HUES48 (cell line): ENCODE data around the gene RBM10.

Experiments
- H3K27ac ChIP-seq: one replicate; pipeline ENCODE4 v1.7.0; 2013; ENCODE audit warnings: low read depth, low read length, inconsistent platforms
- H3K27me3 ChIP-seq: 2 replicates; pipeline ENCODE4 v1.6.1; 2013; ENCODE audit warnings: mild to moderate bottlenecking, low read length; ENCODE audit not compliant: control insufficient read depth, insufficient read depth
- H3K36me3 ChIP-seq: 2 replicates; pipeline ENCODE4 v1.6.1; 2013; ENCODE audit warnings: low read length; ENCODE audit not compliant: control insufficient read depth, insufficient read depth
- H3K4me1 ChIP-seq: 2 replicates; pipeline ENCODE4 v1.6.1; 2013; ENCODE audit warnings: mild to moderate bottlenecking, low read length; ENCODE audit not compliant: control insufficient read depth, insufficient read depth
- H3K4me3 ChIP-seq: 2 replicates; pipeline ENCODE4 v1.5.1; 2013; ENCODE audit warnings: mild to moderate bottlenecking, low read depth, low read length
- H3K9ac ChIP-seq: 2 replicates; pipeline ENCODE4 v1.6.1; 2013; ENCODE audit warnings: mild to moderate bottlenecking, low read depth, low read length, moderate library complexity
- H3K9me3 ChIP-seq: 2 replicates; pipeline ENCODE4 v1.6.1; 2013; ENCODE audit warnings: low read length; ENCODE audit not compliant: control insufficient read depth, insufficient read depth

RBM10 gene

DNA sequence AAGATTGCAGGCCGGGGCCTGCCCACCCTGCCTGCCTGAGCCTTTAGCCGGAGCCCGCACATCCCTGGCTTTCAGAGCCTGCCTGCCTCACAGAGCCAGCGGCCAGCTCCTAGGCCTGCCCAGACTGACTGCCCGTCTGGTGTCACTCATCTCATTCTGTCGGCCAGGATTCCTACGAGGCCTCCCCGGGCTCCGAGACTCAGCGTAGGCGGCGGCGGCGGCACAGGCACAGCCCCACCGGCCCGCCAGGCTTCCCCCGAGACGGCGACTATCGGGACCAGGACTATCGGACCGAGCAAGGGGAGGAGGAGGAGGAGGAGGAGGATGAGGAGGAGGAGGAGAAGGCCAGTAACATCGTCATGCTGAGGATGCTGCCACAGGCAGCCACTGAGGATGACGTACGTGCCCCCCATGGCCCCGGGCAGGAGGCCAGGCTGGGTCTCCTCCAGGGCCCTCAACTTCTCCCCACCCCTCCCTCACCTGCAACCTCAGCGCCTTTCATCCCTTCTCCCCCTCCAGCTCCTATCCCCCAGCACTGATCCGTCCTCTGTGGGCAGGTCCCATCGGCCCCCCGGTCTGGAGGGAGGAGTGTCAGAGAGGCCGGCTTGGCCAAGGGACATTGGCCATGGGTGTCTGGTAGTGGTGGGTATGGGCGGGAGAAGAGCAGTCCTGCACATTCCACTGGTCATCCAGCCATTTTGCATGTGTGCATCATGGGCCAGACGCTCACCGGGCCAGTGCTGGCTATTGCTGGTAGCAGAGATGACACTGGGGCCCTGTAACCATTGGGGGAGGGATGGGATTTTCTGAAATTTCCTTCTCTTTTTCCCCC, 26.1 kb downstream of the RBM10 start:
- Histone ChIP-seq H3K36me3 (peaks cover 65% of the 10 kb centered on the region), H3K27ac (no peak overlapping the region), H3K9me3 (no peaks in the 10 kb centered on the region), H3K4me1 (no peaks in the 10 kb centered on the region), H3K4me3 (no peak overlapping the region), H3K9ac (no peak overlapping the region), H3K27me3 (peaks cover 9% of the 10 kb centered on the region)

DNA sequence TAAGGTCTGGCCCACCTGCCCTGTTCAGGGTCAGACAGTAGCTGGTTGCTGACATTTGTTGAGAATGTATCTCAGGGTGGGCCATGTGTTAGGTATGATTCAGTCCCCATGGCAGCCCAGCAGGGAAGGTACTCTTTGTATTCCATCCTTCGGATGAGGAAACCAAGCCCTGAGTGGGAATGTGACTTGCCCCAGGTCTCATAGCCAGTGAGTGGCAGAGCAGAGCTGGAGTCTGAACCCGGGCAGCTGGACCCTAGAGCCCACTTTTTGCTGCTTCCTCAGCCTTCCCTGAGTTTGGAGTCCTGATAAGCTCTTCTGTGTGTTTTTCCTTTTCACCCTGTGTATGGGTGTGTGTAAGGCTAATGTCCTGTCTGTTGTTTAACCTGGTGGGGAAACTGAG, 27.0 kb downstream of the RBM10 start:
- no peaks in the 10 kb centered on the region for H3K4me1 ChIP-seq
- H3K27ac ChIP-seq, result no peak overlapping the region
- H3K4me3 ChIP-seq, result no peak overlapping the region
- H3K9me3 ChIP-seq, result no peaks in the 10 kb centered on the region
- peaks cover 75% of the 10 kb centered on the region for H3K36me3 ChIP-seq
- H3K27me3 ChIP-seq, result peaks cover 12% of the 10 kb centered on the region
- no peak overlapping the region for H3K9ac ChIP-seq

DNA sequence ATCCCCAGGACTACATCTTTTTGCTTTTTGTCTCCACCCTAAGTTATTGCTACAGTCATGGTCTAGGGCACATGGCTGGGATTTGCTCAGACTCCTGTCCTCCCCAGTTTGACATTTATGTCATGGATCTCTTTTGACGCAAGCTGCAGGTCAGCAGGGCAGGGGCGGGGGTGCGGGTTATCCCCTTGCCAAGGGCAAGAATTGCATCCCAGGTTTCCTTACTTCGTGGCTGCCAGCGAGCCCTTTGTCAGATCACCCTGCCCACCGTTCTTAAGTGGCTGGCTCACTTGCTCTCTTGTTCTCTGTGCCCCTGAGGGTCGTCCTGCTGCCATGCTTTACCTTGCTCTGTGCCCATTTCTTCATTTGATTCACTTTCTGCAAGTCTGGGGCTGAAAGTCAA, 27.5 kb downstream of the RBM10 start:
- Histone ChIP-seq H3K27ac (no peak overlapping the region), H3K27me3 (peaks cover 12% of the 10 kb centered on the region), H3K4me1 (no peaks in the 10 kb centered on the region), H3K9me3 (no peaks in the 10 kb centered on the region), H3K9ac (no peak overlapping the region), H3K4me3 (no peak overlapping the region), H3K36me3 (peaks cover 80% of the 10 kb centered on the region)

DNA sequence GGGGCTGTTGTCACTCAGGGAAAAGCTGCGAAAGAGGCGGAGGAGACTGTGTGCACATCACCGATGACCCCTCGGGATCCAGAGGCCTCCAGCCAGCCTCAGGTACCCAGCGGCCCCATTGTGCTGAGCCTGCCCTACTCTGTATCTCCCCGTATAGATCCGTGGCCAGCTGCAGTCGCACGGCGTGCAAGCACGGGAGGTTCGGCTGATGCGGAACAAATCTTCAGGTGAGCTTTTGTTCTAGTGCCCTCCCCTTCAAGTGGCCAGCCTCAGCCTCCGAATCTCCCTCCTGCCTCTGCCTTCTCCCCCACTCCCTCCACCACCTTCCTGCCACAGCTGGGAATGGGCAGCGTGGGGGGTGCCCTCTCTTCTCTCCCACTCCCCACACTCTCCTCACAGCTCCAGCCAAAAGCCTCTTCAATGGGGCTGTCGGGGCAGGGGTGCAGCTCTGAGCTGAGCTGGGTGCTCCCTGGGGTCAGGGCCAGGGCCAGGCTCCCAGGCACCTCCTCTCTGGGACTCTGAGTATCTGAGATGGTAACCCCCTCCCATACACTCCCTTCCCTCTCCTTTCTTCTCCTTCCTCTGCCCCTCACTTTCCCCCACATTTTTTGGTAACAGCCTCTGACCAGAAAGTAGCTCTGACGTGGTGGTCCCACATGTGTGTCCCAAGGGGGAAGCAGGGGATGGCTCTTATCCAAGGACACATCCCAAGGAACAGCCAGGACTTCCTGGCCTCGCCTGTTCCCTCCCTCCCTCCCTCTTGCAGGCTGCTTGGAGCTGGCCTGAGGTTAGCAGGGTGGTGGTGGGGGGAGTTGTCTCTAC, 28.2 kb downstream of the RBM10 start:
- no peaks in the 10 kb centered on the region for H3K9me3 ChIP-seq
- H3K9ac ChIP-seq, result no peak overlapping the region
- H3K27me3 ChIP-seq, result peaks cover 12% of the 10 kb centered on the region
- H3K27ac ChIP-seq, result no peak overlapping the region
- H3K4me1 ChIP-seq, result no peaks in the 10 kb centered on the region
- H3K36me3 ChIP-seq, result peaks cover 86% of the 10 kb centered on the region
- no peak overlapping the region for H3K4me3 ChIP-seq

DNA sequence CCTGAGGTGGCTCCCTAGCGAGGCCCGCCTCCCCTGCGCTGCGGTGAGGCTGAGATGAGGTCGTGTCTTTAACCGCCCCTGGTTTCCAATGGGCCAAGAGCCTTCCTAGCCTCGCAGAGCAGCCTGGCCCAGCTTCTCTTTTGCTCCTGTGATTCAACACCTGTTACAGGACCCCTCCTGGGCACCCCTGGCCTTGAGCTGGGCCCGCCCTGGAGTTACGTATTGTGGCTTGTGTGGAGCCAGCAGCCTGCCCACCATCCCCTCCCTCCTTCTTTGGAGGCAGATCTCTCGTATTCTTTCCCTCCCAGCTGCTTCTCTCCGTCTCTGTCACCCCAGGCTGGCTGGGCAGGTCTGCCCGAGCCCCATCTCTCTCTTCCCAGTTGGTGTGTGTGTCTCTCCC, 29.4 kb downstream of the RBM10 start:
- Histone ChIP-seq H3K27ac (no peak overlapping the region), H3K36me3 (peaks cover 90% of the 10 kb centered on the region), H3K9ac (no peak overlapping the region), H3K4me1 (no peaks in the 10 kb centered on the region), H3K4me3 (no peak overlapping the region), H3K27me3 (peaks cover 12% of the 10 kb centered on the region), H3K9me3 (no peaks in the 10 kb centered on the region)

DNA sequence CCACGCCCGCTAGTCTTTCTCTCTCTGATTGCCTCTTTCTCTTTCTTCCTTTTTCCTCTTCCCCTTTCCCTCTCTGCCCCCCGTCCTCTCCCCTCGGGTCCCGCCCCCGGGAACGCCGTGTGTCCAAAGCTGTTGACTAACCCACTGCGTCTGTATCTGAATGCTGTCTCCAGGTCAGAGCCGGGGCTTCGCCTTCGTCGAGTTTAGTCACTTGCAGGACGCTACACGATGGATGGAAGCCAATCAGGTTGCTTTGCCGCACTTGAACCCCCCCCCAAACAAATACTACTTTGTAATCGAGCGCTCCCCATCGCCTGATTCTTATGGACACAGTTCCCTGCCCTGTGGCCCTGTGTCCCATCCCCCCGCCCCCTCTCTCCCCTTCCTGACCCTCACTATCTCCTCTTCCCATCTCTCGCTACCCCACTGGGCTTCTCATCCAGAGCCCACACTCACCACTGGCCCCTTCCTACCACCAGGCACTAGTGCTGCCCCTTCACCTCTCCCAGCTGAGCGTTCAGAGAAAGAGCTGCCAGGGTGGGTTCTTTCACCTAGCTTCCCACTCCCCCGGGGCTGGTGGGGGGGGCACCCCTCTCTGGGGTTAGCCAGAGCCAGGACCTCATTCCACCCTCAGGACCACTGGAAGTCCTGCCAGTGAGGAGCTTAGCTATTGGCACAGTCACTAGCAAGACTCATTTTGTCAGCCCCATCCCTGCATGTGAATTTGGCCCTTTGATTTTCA, 30.0 kb downstream of the RBM10 start:
- H3K9ac ChIP-seq, result no peak overlapping the region
- no peaks in the 10 kb centered on the region for H3K4me1 ChIP-seq
- H3K4me3 ChIP-seq, result no peak overlapping the region
- peaks cover 12% of the 10 kb centered on the region for H3K27me3 ChIP-seq
- H3K27ac ChIP-seq, result no peak overlapping the region
- H3K36me3 ChIP-seq, result peaks cover 89% of the 10 kb centered on the region
- no peaks in the 10 kb centered on the region for H3K9me3 ChIP-seq

DNA sequence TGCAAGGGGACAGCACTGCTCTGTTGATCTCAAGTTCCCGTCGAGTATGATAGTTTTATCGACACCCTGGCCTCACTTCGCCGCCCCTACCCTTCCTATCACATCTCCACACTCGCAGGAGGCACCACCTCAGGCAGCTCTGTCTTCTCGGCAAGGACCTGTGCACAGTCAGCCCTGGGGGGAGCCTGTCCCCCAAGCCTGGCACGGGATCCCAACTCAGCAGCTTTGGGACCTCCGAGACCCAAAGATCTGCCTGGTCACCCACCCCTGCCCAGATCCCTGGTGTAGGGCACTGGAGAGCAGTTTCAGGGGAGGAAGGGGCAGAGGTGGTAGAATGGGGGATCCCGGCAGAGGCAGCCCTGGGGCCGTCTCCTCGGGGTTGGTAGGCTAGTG, 30.6 kb downstream of the RBM10 start:
- Histone ChIP-seq H3K27me3 (peaks cover 12% of the 10 kb centered on the region), H3K9me3 (no peaks in the 10 kb centered on the region), H3K4me1 (no peaks in the 10 kb centered on the region), H3K27ac (no peak overlapping the region), H3K36me3 (peaks cover 88% of the 10 kb centered on the region), H3K4me3 (no peak overlapping the region), H3K9ac (no peak overlapping the region)

DNA sequence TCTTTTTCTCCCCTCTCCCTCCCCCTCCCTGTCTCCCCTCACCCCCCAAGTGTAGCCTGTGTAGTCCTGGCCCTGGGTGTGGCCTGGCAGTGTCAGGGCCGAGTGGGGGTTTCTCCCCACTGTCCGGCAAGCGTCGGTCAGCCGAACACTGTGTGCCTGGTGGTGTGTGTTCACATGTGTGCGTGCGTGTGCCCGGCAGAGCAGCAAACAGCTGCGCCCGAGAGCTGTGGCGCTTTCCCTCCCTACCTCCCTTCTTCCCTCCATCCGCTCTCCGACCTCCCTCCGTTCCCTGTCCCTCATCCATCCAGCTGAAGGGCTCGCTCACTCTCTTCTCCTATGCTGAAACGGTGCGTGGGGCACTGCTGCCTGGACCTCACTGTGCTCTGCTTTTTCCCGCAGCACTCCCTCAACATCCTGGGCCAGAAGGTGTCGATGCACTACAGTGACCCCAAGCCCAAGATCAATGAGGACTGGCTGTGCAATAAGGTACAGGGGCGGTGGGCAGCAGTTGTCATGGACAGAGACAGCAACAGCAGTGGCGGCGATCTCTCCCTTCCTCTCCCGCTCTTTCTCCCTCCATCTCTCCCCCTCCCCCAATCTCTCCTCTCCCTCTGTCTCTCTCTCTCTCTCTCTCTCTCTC, 31.2 kb downstream of the RBM10 start:
- H3K9me3 ChIP-seq, result no peaks in the 10 kb centered on the region
- H3K36me3 ChIP-seq, result peaks cover 88% of the 10 kb centered on the region
- peak overlapping the region; percentile 22; the same call in 1 of the 2 replicates for H3K4me3 ChIP-seq
- H3K27ac ChIP-seq, result no peak overlapping the region
- no peaks in the 10 kb centered on the region for H3K4me1 ChIP-seq
- H3K9ac ChIP-seq, result no peak overlapping the region
- peaks cover 12% of the 10 kb centered on the region for H3K27me3 ChIP-seq

DNA sequence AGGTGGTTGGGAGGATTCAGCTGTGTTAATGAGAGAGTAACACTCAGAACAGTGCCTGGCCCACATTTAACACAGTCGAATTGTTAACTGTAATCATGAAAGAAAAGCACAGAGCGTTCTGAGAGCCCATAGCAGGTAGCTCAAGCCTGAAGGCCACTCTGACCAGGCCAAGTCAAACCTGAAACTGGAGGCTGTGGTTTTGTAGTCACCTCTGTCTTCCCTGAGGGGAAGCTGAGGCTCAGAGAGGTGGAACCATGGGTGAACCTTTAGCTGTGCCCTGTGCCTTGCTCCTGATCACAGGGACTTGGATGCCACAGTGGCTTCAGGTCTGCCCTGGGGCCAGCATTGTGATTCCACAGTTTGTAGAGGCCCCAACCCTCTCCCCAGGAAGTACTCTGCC, 32.1 kb downstream of the RBM10 start:
- Histone ChIP-seq H3K27ac (no peak overlapping the region), H3K4me3 (no peak overlapping the region), H3K4me1 (no peaks in the 10 kb centered on the region), H3K36me3 (peaks cover 88% of the 10 kb centered on the region), H3K27me3 (peaks cover 12% of the 10 kb centered on the region), H3K9ac (no peak overlapping the region), H3K9me3 (no peaks in the 10 kb centered on the region)

DNA sequence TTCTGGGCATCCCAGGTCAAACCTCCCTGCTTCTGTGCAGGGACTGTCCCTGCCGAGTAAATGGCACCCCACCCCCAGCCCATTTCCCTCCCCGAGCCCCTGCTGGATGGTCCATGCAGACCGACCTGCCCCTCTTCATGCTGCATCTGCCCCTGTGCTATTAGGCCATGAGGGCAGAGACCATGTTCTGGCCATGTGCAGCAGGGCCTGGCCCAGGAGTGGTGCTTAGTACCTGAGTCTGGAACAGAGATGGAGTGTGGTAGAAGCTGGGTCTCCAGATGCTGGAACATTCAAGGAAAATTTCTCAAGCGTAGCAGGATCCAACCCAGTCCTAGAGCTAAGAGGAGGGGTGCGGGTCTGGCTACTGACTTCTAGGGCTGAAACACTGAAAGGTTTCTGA, 33.3 kb downstream of the RBM10 start:
- no peak overlapping the region for H3K27ac ChIP-seq
- H3K4me3 ChIP-seq, result no peak overlapping the region
- peaks cover 85% of the 10 kb centered on the region for H3K36me3 ChIP-seq
- peaks cover 12% of the 10 kb centered on the region for H3K27me3 ChIP-seq
- no peaks in the 10 kb centered on the region for H3K4me1 ChIP-seq
- H3K9me3 ChIP-seq, result no peaks in the 10 kb centered on the region
- H3K9ac ChIP-seq, result no peak overlapping the region
